DMS 273 (cell line): ENCODE data around the gene TUBB3.
A peak's percentile ranks its signal among the peaks of the same experiment; 100 is the strongest.

Experiments used
- DNase-seq: peaks from one replicate; lab custom pipeline; 2025; ENCODE audit not compliant: unreplicated experiment; lab: John Stamatoyannopoulos, UW

Gene TUBB3

DNA sequence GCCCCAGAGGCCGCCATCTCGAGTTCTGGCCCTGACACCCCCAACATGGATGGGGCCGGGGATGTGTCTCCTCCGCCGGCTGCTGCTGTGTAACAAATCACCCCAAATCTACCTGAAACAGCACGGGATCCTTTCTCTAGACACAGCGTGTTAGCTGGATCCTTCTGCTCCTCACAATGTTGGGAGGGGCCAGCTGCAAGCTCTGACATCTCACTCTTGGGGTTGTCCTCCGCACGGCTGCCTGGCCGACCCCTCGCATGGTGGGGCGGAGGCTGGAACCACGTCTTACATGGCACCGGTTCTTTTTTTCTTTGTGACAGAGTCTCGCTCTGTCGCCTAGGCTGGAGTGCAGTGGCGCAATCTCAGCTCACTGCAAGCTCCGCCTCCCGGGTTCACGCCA is 13.8 kb downstream of the TUBB3 start:
- DNase-seq: no peak

DNA sequence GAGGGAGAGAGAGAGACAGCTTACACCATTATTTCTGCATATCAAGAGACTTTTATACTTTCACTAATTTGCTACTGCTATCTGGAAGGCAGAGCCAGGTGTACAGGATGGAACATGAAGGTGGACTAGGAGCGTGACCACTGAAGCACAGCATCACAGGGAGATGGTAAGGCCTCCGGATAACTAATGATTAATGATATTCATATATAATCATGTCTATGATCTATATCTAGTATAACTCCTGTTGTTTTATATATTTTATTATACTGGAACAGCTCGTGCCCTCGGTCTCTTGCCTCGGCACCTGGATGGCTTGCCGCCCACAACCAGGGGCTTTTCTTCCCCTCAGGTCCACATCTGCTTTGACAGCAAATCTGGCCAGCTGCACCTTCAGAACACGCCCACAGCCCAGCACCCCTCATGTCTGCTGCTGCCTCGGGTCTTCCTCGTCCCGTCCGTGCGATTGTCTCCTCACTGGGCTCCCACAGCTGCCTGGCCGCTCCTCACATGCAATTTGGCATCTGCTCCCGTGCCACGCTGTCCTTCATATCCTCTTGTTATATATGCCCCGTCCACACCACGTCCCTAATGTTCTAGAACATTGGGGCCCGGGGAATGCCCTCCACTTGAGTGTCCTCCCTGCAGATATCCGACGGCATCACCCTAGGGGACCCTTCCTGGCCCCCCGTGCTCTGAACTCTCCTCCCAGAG is 15.2 kb downstream of the TUBB3 start:
- DNase-seq: no peak

DNA sequence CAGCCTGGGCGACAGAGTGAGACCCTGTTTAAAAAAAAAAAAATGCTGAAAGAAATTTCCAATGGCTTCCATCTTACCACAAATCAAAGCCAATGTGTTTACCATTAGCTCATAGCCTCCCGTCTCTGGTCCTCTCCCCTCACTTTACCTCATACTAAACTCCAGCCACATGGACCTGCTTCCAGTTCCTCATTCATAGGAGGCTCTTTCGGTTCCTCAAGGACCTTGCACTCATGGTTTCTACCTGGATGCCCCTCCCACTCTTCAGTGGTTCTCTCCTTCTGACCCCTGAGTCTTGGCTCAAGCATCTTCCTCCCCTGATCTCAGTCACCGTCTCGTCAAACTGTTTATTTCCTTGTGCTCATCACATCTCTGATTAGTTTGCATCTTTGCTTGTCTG is 21.6 kb downstream of the TUBB3 start:
- no peak for DNase-seq

DNA sequence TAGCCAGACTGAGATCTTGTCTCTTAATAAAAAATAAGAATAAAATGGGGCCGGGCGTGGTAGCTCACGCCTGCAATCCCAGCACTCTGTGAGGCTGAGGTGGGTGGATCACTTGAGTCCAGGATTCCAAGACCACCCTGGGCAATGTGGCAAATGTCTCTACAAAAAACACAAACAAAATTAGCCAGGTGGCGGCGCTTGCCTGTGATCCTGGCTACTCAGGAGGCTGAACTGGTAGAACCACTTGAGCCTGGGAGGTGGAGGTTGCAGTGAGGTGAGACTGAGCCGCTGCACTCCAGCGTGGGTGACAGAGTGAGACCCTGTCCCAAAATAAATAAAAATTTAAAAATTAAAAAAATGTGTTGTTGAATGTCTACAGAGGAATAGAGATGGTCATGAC is 22.5 kb downstream of the TUBB3 start:
- DNase-seq: no peak

DNA sequence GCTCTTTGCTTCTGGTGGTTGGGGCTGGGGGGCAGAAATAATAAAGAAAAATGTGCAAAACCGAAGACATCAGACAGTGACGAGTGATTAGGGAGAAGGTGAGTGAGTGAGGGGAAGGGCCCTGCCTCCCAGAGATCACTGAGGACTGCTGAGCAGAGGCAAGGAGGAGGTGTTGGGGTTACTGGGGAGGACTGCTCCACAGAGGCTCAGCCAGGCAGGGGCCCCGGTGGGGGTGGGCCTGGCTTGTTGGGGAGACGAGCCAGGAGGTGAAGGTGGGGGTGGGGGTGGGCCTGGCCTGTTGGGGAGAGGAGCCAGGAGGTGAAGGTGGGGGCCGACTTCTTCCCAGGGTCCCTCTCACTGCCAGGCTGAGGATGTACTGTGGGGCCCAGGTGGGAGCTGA is 23.4 kb downstream of the TUBB3 start:
- DNase-seq: no peak

DNA sequence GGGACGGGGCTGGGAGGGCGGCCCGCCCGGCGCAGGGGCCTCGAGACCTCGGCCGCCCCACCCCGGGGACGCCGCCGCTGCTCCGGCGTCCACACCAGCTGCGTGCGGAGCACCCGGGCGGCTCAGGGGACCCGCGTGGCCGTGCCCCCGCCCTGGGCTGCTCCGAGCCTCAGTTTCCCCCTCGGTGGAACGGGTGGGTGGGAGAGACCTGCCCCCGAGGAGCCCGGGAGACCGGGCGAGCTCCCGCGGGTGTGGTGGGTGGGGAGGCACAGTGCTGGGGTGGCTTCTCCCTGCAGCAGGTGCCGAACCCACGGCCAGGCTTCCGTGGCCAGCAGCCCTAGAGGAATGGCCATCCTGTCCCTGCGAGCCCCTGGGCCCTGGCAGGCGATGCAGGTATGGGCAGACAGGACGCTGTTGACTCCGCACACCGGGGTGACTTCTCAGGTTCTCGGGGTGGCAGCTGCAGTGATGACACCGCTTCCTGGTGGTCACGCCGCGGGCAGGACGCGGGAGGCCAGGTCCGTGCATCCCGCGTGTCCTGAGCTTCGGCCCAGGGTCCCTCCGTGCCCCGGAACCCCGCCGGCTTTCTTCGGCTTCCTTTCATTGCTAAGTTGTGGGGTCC is 26.1 kb downstream of the TUBB3 start:
- DNase-seq: peak; percentile 45

DNA sequence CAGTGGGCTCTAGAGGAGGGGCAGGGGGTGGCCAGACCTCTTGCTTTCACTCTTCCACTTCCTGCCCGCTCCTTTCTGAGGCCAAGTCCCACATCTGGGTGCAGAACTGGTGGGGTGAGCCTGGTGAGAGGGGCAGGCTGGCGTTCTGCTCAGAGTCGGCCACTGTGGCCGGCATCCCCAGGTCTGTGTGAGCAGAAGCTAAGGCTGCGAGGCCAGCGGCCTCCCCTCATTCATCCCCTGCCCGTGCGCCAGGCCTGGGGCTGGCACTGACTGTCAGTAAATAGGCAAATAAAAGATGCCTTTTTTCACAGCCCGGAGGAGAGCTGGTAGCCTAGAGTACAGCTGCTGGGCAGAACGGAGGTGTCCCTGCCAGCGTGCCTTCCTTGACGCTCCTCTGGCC is 26.6 kb downstream of the TUBB3 start:
- no peak for DNase-seq

DNA sequence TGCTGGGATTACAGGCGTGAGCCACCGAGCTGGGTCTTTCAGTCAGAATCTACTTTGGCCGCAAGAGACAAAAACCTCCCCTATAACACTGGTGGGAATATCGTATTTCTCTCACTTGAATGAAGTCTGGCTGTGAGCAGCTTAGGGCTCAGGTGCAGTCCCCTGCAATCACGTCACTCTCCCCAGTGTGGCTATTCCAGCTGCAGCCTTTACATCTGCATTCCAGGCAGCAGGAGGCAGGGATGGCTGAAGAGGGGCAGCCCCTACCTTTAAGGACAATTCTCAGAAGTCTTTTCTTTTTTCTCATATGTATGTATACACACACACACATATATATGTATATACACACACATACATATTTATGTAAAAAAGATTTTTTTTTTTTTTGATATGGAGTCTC is 28.4 kb downstream of the TUBB3 start:
- DNase-seq: no peak

DNA sequence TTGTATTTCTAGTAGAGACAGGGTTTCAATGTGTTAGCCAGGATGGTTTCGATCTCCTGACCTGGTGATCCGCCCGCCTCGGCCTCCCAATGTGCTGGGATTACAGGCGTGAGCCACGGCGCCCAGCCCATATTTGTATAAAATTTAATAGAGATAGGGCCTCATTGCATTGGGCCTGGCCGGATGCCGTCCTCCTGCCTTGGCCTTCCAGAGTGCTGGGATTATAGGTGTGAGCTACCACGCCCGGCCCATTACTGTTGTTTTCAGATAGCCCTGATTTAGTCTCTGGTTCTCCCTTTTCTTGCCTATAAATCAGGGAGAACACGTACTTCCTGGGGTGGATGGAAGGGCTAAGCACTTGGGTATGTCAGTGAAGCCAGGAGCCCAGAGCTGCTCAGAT is 28.9 kb downstream of the TUBB3 start:
- no peak for DNase-seq

DNA sequence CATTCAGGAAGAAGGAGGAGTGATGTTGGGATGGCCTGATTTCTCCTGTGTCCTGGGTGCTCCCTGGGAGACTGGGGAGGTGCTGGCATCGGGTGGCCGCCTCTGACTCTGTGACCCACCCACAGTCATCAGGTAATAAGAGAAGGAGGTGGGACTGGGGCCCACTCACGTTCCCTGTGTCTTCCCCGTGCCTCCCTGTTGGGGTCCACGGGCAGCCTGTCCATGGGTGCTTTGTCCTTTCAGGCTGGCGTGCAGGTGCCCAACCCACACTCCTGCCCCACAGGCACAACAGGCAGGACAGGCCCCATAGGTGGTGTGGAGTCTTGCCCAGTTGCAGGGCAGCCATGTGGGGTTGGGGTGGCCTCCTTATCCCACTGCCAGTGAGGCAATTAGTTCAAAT is 29.4 kb downstream of the TUBB3 start:
- no peak for DNase-seq

DNA sequence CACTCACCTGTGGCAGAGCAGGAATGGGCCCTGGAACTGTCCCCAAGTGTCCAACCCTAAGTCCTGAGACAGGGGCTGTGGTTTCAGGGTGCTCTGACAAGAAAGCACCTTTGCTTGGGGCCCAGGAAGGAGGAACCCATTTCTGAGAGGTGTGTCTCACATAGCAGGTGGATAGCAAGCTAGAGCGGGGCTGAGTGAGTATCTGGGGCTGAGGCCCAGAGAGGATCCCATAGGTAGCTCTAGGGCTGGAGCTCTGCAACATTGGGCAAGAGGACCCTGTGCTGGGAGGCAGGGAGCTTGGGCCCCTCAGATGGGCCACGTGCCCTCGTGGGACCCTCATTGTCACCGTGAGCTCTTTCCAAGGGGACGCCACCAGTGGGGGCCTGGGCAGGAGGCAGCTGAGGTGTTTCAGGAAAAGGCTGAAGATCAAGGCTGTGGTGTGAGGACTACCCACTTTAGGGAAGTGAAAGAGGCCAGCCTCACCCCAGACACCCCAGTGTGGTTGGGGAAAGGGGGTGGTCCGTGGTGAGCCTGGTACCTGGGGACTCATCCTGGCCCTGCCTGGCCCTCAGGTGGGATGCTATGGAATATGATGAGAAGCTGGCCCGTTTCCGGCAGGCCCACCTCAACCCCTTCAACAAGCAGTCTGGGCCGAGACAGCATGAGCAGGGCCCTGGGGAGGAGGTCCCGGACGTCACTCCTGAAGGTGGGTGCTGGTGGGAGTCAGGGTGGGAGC is 30.7 kb downstream of the TUBB3 start:
- no peak for DNase-seq

DNA sequence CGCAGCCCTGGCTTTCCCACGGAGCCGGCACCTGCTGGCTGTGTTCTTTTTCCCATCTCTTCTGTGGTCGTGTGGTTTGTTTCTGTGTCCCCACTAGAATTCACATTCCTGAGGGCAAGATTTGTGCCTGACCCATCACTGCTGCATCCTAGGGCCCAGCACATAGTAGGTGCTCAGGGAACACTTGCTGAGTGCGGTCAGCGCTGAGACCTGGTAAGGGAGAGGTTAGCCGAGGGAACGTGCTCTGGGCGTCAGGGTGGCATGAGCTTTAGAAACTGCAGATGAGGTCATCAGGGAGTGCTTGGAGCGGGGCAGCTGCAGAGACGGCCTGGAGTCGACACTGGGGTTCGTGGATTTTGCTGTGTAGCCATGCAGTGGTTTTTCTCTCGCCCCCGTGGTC is 31.3 kb downstream of the TUBB3 start:
- no peak for DNase-seq

DNA sequence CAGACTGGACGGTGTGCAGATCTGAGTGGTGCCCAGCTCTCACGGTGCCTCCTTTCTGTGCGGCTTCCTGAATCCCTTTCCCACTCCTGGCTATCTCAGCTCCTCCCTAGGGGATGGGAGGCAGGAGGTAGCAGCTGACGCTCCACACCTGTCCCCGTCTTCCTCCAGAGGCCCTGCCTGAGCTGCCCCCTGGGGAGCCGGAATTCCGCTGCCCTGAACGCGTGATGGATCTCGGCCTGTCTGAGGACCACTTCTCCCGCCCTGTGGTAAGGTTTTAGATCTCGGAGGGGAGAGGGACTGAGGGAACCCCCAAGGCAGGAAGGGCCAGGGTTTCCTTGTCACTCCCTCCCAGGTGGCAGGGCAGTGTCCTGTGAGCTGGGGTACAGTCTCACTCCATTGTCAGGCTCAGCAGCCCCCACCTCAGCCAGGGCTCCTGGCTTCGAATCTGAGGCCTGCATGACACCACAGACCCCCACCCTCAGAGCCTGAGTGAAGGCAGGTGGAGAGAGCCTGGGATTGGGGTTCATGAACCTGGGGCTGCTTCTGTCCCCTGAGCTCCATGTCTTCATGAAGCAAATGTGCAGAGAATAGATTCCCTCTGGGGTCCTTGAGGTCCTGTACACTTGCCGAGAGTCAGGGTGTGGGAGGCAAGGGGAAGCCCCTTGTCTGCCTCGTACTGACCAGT is 32.0 kb downstream of the TUBB3 start:
- no peak for DNase-seq

DNA sequence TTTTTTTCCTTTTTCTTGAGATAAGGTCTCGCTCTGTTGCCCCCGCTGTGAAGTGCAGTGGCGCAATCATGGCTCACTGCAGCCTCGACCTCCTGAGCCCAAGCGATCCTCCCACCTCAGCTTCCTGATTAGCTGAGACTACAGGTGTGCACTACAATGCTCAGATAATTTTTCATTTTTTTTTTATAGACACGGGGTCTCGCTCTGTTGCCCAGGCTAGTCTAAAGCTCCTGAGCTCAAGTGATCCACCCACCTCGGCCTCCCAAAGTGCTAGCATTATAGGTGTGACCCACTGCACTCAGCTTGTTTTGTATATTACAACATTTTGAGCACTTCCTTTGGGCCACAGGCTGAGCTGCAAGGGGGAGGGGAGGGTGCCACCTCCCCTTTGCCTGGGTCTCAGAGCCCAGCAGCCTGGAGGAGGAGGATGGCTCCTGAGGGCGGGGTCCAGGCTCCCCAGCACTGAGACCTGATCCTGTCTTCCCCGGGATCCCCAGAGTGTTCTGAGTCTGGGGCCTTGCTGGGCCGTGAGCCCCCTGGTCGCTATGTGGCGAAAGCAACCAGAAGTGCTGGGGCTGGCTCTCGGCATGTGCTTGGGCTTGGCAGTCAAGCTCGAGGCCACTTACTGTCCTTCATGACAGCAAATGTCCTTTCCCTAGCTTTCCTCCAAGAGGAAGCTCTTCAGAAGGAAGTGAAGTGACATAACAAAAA is 33.5 kb downstream of the TUBB3 start:
- DNase-seq: no peak

DNA sequence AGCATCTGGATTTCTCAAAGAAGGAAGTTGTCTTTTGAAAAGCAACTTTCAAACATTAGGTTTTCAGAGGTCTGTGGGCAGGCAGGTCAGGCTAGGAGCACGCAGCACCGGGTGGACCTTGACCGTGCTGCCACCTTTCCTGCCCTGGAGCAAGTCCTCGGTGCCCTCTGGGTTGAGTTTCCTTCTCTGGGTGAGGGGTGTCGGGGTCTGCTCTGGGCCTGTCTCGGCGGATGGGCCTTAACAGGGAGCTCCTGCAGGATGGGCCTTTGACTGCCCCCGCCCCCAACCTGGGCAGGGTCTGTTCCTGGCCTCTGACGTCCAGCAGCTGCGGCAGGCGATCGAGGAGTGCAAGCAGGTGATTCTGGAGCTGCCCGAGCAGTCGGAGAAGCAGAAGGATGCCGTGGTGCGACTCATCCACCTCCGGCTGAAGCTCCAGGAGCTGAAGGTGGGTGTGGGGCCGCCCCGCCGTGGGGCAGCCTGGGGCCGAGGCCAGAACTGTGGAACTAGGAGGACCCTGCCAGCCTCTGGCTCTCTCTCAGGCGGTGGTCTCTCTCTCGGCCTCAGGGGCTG is 34.2 kb downstream of the TUBB3 start:
- DNase-seq: no peak

DNA sequence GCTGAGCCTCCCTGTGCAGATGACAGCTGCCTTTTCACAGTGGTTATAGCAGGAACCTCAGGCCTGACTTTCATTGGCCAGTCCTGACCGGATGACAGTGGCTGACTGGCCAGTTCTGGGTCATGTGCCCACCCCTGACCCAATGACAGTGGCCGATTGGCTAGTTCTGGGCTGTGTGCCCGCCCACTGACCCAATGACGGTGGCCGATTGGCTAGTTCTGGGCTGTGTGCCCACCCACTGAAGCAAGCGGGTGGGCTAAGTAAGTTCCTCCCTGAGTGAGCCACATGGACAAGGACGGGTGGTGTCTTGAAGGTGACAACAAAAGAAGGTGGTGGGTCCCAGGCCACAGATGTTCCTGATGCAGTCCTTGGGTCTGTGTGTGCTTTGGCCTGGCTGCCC is 34.9 kb downstream of the TUBB3 start:
- DNase-seq: peak; percentile 58

DNA sequence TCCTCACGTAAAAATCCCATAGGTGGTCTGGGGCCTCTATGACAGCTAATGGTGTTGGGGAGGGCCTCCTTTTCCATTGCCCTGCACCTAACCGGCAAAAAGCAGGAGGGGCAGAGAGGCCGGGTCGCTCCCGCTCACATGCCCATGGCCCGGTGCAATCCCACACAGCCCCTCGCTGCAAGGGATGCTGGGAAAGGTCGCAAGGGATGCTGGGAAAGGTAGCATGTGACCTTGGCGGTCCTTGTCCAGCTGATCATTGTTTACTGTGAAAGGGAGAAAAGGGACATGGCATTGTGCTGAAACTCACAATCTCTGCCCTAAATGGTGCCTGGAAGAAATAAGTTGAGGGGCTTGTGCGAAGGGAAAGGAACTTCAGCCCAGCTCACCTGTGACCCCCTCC is 35.5 kb downstream of the TUBB3 start:
- DNase-seq: no peak

DNA sequence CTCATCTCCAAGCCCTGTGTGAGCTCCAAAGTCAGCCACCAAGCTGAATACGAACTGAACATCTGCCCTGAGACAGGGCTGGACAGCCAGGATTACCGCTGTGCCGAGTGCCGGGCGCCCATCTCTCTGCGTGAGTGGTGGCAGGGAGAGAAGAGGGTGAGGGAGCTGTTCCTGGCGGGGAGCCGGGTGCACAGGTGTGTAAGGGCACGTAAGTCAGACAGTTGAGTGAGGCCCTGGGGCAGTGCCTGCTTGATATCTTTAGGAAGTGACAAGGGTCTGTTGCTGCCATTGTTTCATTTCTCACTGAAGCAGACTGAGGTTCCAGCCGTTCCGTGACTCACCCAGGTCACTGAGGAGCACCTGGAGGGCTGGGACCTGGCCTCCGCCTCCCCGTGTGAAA is 37.8 kb downstream of the TUBB3 start:
- no peak for DNase-seq

DNA sequence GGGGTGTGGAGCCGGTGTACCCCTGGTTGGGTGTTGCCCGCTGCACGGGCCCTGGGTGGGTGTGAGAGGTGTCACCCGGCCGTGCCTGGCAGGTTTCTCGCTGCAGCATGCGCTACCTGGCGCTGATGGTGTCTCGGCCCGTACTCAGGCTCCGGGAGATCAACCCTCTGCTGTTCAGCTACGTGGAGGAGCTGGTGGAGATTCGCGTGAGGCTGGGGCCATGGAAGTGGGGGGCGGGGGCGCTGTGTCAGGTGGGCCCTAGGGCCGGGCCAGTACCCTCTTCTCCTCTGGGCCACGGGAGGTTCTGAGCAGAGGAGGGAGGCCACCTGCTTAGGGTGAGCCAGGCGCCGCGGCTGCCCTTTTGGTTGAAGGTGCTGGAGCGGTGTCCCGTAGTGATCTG is 38.8 kb downstream of the TUBB3 start:
- no peak for DNase-seq

DNA sequence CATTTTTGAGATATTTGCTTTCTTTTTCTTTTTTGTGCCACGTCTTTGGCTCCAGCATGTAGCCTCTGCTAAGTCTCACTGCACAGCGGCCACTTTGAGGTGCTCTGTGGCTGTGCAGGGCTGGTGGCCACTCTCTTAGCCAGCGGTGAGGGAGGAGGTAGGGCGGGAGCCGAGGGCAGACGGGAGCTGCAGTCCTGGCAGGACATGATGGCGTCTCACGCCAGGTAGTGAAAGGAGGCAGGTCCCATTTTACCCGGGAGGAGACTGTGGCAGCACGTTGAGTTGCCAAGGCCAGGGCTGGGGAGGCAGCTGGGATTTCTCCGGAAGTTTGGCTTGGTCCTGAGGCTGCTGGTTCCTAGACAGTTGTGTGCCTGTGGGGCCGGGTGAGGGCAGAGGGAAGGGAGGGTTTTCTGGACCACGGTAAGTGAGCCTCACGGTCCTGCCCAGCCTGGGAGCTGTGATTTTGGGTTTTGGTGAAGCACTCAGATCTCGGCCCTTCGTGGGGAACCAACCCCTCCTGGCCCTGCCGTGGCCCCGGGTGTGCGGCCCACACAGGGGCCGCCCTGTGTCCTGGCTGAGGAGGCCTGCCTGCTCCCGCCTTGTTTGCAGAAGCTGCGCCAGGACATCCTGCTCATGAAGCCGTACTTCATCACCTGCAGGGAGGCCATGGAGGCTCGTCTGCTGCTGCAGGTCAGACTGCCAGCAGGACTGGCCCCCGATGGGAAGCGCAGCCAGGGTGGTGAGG is 39.8 kb downstream of the TUBB3 start:
- no peak for DNase-seq
